Muscle of leg (tissue), 11 donors: ENCODE measurements around the gene AGBL4. TPM values are rescaled to one million over a fixed set of nuclear protein-coding genes. Genes with fewer than 3 reads are reported as not detected.

ENCODE experiments used
- DNase-seq: peaks from one replicate; pipeline ENCODE4 v3.0.0; 2013
- H3K27ac ChIP-seq: one replicate; pipeline ENCODE4 v1.5.1; 2013; ENCODE audit warnings: mild to moderate bottlenecking, low read length, control low read depth
- H3K27me3 ChIP-seq: one replicate; pipeline ENCODE4 v1.6.1; 2013; ENCODE audit warnings: low read length; ENCODE audit not compliant: control insufficient read depth, insufficient read depth
- H3K36me3 ChIP-seq: one replicate; pipeline ENCODE4 v1.6.1; 2013; ENCODE audit warnings: low read length; ENCODE audit not compliant: control insufficient read depth, insufficient read depth
- H3K4me1 ChIP-seq: one replicate; pipeline ENCODE4 v1.6.1; 2013; ENCODE audit warnings: low read length; ENCODE audit not compliant: control insufficient read depth, insufficient read depth
- H3K4me3 ChIP-seq: one replicate; pipeline ENCODE4 v1.5.1; 2013; ENCODE audit warnings: low read length, control low read depth
- H3K9me3 ChIP-seq: replicated peaks from 2 replicates; pipeline ENCODE4 v1.6.1; 2013; ENCODE audit warnings: low read depth, low read length; ENCODE audit not compliant: control insufficient read depth
- WGBS: methylation state at CpG from one replicate; pipeline ENCODE4 v1.1.5; 2013; ENCODE audit warnings: missing lambda C conversion rate; ENCODE audit not compliant: insufficient coverage; 5-methylcytosine and 5-hydroxymethylcytosine counted together
- polyA plus RNA-seq, 8 donors: library from polyadenylated mRNA; unstranded; fragments of 120-200 nt; gene quantifications; one replicate each; pipeline versions ENCODE4 v1.2.1 to v1.2.3, GENCODE V29; 2013; ENCODE audit warnings: inconsistent platforms in 1 of 8, low replicate concordance in 1 of 8; ENCODE audit not compliant: insufficient read length in 8 of 8, insufficient read depth in 1 of 8
- total RNA-seq: library from RNA; stranded (reverse); fragments of 120-200 nt; gene quantifications from one replicate; pipeline ENCODE4 v1.2.4, GENCODE V29; 2013

AGBL4 gene
- total and polyA plus RNA-seq, 9 donors, result 0.05 to 0.50 (median 0.18) TPM

GRCh38 chr1:48794816-48795215 is 1228.9 kb downstream of the AGBL4 start:
- no peak overlapping the region for H3K27ac ChIP-seq
- H3K36me3 ChIP-seq, result no peaks in the 10 kb centered on the region
- no peaks in the 10 kb centered on the region for H3K9me3 ChIP-seq
- H3K4me1 ChIP-seq, result peaks cover 3% of the 10 kb centered on the region
- H3K27me3 ChIP-seq, result no peaks in the 10 kb centered on the region
- DNase-seq, result no peak
- no peak overlapping the region for H3K4me3 ChIP-seq
- 0% methylated on average over 1 of the region's 1 CpG for WGBS

GRCh38 chr1:48793863-48794262 is 1229.9 kb downstream of the AGBL4 start:
- no peak overlapping the region for H3K27ac ChIP-seq
- DNase-seq, result no peak
- WGBS, result 50% methylated on average over 1 of the region's 1 CpG

GRCh38 chr1:48792961-48793360 is 1230.8 kb downstream of the AGBL4 start:
- H3K36me3 ChIP-seq, result no peaks in the 10 kb centered on the region
- no peak overlapping the region for H3K4me3 ChIP-seq
- H3K27ac ChIP-seq, result no peak overlapping the region
- no peaks in the 10 kb centered on the region for H3K27me3 ChIP-seq
- H3K9me3 ChIP-seq, result no peaks in the 10 kb centered on the region
- DNase-seq, result no peak
- WGBS, result no CpG with 5 or more reads among the region's 1 CpG
- peaks cover 3% of the 10 kb centered on the region for H3K4me1 ChIP-seq

More at GRCh38 chr1:48793863-48794262, 1229.9 kb downstream of the AGBL4 start:
- no peaks in the 10 kb centered on the region for H3K27me3 ChIP-seq
- H3K4me1 ChIP-seq, result peaks cover 3% of the 10 kb centered on the region
- H3K4me3 ChIP-seq, result no peak overlapping the region
- H3K36me3 ChIP-seq, result no peaks in the 10 kb centered on the region
- H3K9me3 ChIP-seq, result no peaks in the 10 kb centered on the region

- peaks cover 3% of the 10 kb centered on the region for H3K4me1 ChIP-seq
- no peaks in the 10 kb centered on the region for H3K9me3 ChIP-seq
- H3K27me3 ChIP-seq, result no peaks in the 10 kb centered on the region
- no peaks in the 10 kb centered on the region for H3K36me3 ChIP-seq
- H3K4me3 ChIP-seq, result no peak overlapping the region
- DNase-seq, result no peak
- no peak overlapping the region for H3K27ac ChIP-seq
Measured at GRCh38 chr1:48790397-48790796, 1233.4 kb downstream of the AGBL4 start.

- DNase-seq, result peak; percentile 41
- no CpG with 5 or more reads among the region's 4 CpGs for WGBS
- Histone ChIP-seq H3K9me3 (no peaks in the 10 kb centered on the region), H3K4me3 (no peak overlapping the region), H3K27me3 (no peaks in the 10 kb centered on the region), H3K36me3 (no peaks in the 10 kb centered on the region), H3K4me1 (peaks cover 3% of the 10 kb centered on the region), H3K27ac (no peak overlapping the region)
Measured at GRCh38 chr1:48789903-48790302, 1233.9 kb downstream of the AGBL4 start.

GRCh38 chr1:48785869-48786268 is 1237.9 kb downstream of the AGBL4 start:
- H3K4me3 ChIP-seq, result no peak overlapping the region
- no peak for DNase-seq
- H3K27ac ChIP-seq, result no peak overlapping the region
- no CpG with 5 or more reads among the region's 1 CpG for WGBS
- H3K36me3 ChIP-seq, result no peaks in the 10 kb centered on the region
- no peaks in the 10 kb centered on the region for H3K27me3 ChIP-seq
- peaks cover 3% of the 10 kb centered on the region for H3K4me1 ChIP-seq
- H3K9me3 ChIP-seq, result no peaks in the 10 kb centered on the region

- WGBS, result no CpG with 5 or more reads among the region's 2 CpGs
- no peak overlapping the region for H3K27ac ChIP-seq
Measured at GRCh38 chr1:48784301-48784700, 1239.5 kb downstream of the AGBL4 start.

GRCh38 chr1:48777219-48777895 is 1246.4 kb downstream of the AGBL4 start:
- 3% methylated on average over 6 of the region's 17 CpGs for WGBS
- Histone ChIP-seq H3K9me3 (no peaks in the 10 kb centered on the region), H3K27me3 (no peaks in the 10 kb centered on the region), H3K36me3 (peaks cover 10% of the 10 kb centered on the region), H3K4me1 (peaks cover 15% of the 10 kb centered on the region), H3K4me3 (peak overlapping the region; percentile 81), H3K27ac (peak overlapping the region; percentile 29)
- peak; percentile 45 for DNase-seq

More at GRCh38 chr1:48784301-48784700, 1239.5 kb downstream of the AGBL4 start:
- Histone ChIP-seq H3K4me3 (no peak overlapping the region), H3K36me3 (no peaks in the 10 kb centered on the region), H3K27me3 (no peaks in the 10 kb centered on the region), H3K4me1 (no peaks in the 10 kb centered on the region), H3K9me3 (no peaks in the 10 kb centered on the region)
- no peak for DNase-seq

- peak; percentile 94 for DNase-seq
- Histone ChIP-seq H3K4me3 (peak within 1 kb of the TSS; percentile 81), H3K9me3 (no peaks in the 10 kb centered on the region), H3K27ac (peak within 1 kb of the TSS; percentile 75), H3K4me1 (peaks cover 20% of the 10 kb centered on the region), H3K36me3 (peaks cover 16% of the 10 kb centered on the region), H3K27me3 (no peaks in the 10 kb centered on the region)
- whole genome bisulfite sequencing, result under 1% methylated on average over 65 of the region's 73 CpGs
Measured at GRCh38 chr1:48776393-48777218, 1247.1 kb downstream of the AGBL4 start, which contains the start of gene BEND5. TSS of gene BEND5 (minus strand) at chr1:48776891. CDS start at chr1:48776831, 60 bp downstream.

GRCh38 chr1:48775831-48776392 is 1247.8 kb downstream of the AGBL4 start:
- H3K27me3 ChIP-seq, result no peaks in the 10 kb centered on the region
- peak overlapping the region; percentile 75 for H3K27ac ChIP-seq
- peak overlapping the region; percentile 81 for H3K4me3 ChIP-seq
- H3K9me3 ChIP-seq, result no peaks in the 10 kb centered on the region
- peaks cover 20% of the 10 kb centered on the region for H3K4me1 ChIP-seq
- H3K36me3 ChIP-seq, result peaks cover 16% of the 10 kb centered on the region
- 5% methylated on average over 6 of the region's 7 CpGs for WGBS
- peak; percentile 12 for DNase-seq
